Stimulated activated CD8-positive, alpha-beta memory T cell treated with anti-CD3 and anti-CD28 coated beads, Interleukin-4, amount 100 ng/mL, for 24 hours (primary cell): ENCODE measurements around the gene MEF2A.
"Not testable (repeated sequence)": the region's sequence is repeated elsewhere in the genome, so short reads cannot be mapped to it uniquely, and the experiment has no call there.

Source experiments
- DNase-seq: peaks from one replicate; pipeline ENCODE4 v3.0.0-alpha.2; 2020; ENCODE audit warnings: low read depth

MEF2A gene

GRCh38 chr15:99651023-99651807 lies 85.4 kb downstream of the MEF2A start:
- no peak for DNase-seq

DNA sequence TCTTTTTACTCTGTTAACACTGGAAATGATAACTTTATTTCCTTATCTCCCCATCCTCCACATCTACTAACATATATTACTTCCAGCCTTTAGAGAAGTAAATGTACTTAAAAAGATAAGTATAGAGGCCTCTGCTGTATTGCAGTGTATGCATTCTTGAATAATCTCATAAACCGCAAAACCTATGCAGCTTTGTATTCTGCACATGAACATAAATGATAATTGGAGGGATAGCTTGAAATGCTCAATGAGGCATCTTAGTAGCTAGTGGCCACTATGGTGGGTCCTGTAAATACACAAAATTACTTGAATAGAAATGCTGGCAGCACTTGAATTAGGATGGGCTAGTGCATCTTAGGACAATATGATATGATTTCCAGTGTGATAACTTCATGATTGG lies 90.4 kb downstream of the MEF2A start:
- DNase-seq: no peak

- DNase-seq: no peak
Observed at GRCh38 chr15:99657996-99658395, 92.2 kb downstream of the MEF2A start.

DNA sequence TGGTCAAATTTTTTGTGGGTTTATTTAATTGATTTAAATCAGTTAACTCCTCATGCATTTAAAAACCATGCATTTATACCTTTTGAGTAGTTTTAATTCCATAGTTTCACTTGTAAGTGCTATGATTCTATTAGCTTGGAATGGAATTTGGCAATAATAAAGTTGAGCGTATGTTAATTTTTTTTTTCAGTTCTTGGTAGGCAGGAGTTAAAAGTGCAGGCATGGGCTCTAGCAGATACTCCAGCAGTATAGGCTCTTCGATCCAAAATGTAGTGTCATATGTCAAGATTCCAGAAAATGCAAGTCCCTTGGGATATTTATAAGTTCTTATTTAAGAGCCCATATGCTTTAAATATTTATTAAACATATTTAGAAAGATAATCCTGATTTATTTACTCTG lies 97.1 kb downstream of the MEF2A start:
- DNase-seq: no peak

GRCh38 chr15:99666073-99666472 lies 100.3 kb downstream of the MEF2A start:
- not testable (repeated sequence) for DNase-seq

DNA sequence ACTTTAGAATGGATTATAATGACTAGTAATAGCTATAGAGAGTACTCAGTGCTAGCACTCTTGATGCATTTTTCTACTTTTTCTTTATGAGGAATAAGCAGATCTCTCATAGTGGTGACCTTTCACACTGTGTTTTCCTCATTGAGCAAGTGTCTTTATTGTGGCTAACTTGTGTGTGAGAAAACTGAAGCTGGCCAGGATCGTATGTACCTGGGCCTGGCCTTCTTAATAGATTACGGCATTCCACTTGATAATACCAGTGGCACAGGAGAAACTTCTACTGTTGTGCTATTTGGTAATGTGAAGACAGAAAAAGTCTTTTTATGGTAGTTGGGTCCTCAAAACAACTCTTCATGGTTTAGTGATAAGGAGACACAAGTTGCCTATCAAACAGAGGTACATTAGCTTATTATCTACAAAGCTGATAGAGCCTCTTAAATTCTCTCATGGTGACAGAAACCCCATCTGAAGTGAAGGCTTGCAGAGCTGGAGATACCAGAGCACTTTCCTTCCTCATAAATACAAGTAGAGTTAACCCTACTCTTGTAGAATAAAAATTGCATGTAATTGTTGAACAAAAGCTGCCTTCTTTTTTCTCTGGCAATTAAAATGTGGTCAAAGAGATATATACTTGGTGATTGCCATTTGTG lies 102.9 kb downstream of the MEF2A start:
- no peak for DNase-seq

DNA sequence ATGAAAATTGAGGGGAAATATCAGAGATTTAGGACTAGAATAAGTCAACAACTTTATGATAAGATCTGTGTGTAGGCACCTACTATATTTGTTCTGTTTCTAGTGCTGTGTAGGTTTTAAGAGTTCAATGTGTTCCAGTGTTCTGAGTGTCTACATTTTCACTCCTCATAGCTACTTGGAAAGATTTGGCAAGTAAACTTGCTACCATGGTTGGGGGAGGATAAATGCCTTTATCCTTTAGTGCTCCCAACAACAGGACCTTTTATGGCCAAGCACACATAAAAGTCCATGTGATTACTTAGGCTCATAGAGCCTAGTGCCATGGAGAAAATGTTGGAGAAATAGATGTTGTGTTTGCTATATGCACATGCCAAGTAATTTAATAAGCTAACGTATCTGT lies 103.5 kb downstream of the MEF2A start:
- no peak for DNase-seq

GRCh38 chr15:99671926-99672635 lies 106.3 kb downstream of the MEF2A start:
- DNase-seq: no peak

- DNase-seq: no peak
Observed at GRCh38 chr15:99673111-99673510, 107.3 kb downstream of the MEF2A start.

GRCh38 chr15:99674279-99674678 lies 108.5 kb downstream of the MEF2A start:
- DNase-seq: no peak

- no peak for DNase-seq
Observed at GRCh38 chr15:99677540-99678134, 111.9 kb downstream of the MEF2A start.

GRCh38 chr15:99680276-99680675 lies 114.5 kb downstream of the MEF2A start:
- DNase-seq: no peak

GRCh38 chr15:99681990-99682389 lies 116.2 kb downstream of the MEF2A start:
- no peak for DNase-seq

- DNase-seq: no peak
Observed at GRCh38 chr15:99682455-99682854, 116.7 kb downstream of the MEF2A start.

DNA sequence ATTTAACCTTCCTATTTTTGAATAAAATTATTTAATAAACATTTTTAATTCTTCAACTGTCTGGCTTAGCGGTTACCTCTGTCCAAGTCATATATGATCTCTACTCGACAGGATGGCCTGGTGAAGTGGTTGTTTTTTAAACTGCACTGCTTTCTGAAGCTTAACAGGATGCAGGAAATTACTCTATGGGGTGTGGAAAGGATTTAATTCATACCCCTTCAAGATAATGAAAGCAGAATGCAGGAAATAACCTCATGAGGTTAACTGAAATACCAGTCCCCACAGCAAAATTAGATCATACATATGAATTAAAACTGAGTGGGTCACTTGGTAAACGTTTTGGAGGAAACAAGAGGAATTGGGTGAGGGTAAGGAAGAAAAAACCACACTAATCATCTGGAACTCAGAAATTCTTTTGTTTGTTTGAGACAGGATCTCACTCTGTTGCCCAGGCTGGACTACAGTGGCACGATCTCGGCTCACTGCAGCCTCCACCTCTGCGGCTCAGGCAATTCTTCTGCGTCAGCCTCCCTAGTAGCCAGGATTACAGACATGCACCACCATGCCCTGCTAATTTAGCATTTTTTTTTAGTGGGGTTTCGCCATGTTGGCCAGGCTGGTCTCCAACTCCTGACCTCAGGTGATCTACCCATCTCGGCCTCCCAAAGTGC lies 117.4 kb downstream of the MEF2A start:
- no peak for DNase-seq

GRCh38 chr15:99686290-99686689 lies 120.5 kb downstream of the MEF2A start:
- DNase-seq: no peak

DNA sequence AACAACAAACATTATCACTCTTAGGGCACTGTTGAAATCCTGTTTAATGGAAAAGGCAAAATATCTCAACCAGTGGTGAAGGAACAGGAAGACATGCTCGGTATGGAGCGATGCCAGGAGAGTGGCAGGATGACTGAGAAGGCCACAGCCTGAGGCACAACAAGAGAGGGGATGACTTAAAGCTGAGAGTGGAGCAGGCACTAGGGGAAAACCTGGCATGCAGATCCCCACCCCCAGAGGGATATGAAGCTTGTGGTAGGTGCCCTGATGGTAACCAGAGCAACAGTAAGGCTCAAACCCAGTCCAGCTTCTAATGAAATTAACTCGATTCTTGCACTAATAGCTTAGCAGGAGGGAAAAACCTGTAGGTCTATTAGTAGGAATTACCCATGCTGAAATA lies 127.0 kb downstream of the MEF2A start:
- no peak for DNase-seq

DNA sequence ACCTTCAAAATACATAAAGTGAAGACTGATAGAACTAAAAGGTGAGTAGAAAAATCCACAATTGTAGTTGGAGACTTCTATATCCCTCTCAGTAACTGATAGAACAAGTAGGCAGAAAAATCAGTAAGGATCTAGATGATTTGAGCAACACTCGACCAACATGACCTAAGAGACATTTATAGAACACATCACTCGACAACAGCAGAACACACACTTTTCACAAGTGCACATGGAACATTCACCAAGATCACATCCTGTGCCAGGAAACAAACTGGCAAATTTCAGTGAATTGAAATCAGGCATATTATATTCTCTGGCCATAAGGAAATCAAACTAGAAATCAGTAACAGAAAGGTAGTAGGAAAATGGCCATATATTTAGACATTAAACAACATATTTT lies 130.3 kb downstream of the MEF2A start:
- DNase-seq: no peak

GRCh38 chr15:99702895-99703602 lies 137.3 kb downstream of the MEF2A start:
- no peak for DNase-seq

DNA sequence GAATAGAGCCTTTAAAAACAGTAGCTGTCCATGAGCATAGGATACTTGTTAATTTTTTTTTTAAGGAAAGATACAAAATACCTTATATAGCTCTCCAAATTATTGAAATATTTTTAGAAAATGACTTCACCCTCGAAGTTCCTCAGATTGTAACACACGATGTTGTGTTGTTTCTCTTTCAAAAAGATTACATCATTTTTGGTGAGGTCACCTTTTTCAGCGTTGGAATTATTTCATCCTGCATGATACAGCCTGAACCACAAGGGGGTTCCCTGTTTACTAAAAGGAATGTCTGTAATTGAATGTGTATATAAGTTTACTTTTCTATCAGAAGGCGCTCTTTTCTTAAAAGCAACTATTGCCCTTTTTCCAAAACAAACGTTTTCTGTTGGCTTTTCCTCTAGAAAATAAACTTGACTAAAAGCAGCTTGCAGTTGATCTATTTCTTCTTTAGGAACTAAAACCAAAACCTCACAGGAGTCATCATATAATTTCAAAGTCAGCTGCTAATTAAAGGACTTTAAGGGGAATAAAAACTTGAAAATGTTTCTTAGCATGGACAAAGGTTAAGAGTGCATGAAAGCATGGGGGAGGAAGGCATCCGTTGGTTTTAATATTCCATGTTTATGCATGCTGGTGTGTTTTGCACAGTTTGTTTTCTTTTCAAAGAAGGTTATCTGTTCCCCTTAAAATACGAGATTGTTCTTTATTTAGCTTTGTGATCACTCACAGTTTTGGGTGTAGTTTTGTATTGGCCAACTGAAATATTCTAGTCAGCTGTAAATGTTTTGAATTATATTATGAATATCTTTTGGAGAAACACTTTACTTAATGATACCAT lies 138.0 kb downstream of the MEF2A start:
- DNase-seq: no peak

DNA sequence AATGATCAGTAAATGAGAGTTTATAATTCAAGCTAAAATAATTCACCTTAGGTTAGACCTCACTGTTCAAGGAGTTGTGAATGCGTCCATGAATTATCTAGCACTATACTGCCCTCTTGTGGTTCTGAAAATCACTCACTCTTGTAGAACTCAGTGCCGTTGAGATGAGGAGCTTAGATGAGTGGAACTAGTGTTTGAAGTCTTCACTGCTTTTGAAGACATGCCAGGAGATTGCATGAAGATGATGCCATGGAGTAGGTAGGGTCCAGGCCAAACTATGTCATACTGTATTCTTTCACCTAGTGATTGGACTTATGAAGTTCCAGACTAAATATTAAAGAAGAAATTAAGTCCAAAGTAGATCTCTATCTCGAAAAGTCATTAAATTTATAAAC lies 138.7 kb downstream of the MEF2A start:
- no peak for DNase-seq
